ENCODE measurements around the gene SREBF1. TPM values are rescaled to one million over a fixed set of nuclear protein-coding genes. Genes with fewer than 3 reads are reported as not detected.

Gene SREBF1
- total RNA-seq, 3 donors from 2014 or later (not counting 1 experiment from before 2014, with no cell fraction given) = 80.7 to 208 (median 119) TPM

GRCh38 chr17:17877529-17878358 is 41.0 kb upstream of the SREBF1 start:
- H3K36me3 Mint-ChIP-seq = peaks cover 11% of the 10 kb centered on the region
- Histone ChIP-seq H3K4me3 (ENCODE audit: low read length) (no peak overlapping the region), H3K36me3 (ENCODE audit: control insufficient read depth, insufficient read depth, low read length) (peaks cover 35% of the 10 kb centered on the region), H3K27ac (ENCODE audit: low read length) (no peak overlapping the region), H3K4me1 (ENCODE audit: control insufficient read depth, insufficient read depth, low read length) (no peaks in the 10 kb centered on the region), H3K27me3 (ENCODE audit: control insufficient read depth, insufficient read depth, low read length) (no peaks in the 10 kb centered on the region), H3K9me3 (ENCODE audit: control insufficient read depth, insufficient read depth, low read length) (no peaks in the 10 kb centered on the region)
- H3K27ac Mint-ChIP-seq = no peak overlapping the region
- ATAC-seq = no peak
- H3K4me1 Mint-ChIP-seq = peaks cover 0 to 3% of the 10 kb centered on the region in 2 donors
- TF ChIP-seq CTCF (IDR thresholded peaks at IDR 0.05) = no peak
- intact Hi-C loops (cut with micrococcal nuclease) = no loop called here
- no peak overlapping the region for H3K4me3 Mint-ChIP-seq
- no peak for DNase-seq
- WGBS (ENCODE audit: insufficient coverage) = 94% methylated on average over 13 of the region's 14 CpGs
- H3K27me3 Mint-ChIP-seq (ENCODE audit: low read depth in 2 of 2) = no peaks in the 10 kb centered on the region
- H3K9me3 Mint-ChIP-seq = no peaks in the 10 kb centered on the region

DNA sequence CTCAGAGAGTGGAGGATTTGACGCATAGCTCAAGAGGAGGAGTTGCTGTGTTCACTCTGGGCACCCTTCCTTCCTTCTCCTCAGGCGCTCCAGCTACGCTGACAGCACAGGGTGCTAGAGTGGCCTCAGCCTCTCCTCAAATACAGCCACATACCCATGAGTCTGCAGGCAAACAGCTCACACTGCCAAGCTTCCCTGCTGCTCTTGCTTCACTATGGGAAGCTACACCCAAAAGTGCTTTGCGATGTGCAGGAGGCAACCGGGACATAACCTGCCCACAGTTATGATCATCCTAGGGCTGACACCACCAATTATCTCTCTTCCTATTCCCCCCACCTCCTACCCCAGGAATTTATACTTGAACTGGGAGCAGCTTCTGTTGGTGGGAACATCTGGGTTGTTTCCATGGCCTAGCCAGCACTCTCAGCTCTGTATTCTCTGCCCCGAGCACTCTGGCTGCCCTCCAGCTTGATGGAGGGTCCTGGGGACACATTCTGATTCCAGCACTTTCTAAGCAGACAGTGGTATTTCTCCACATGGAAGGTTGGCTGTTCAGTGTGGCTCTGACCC is 40.3 kb upstream of the SREBF1 start:
- Histone ChIP-seq H3K4me3 (ENCODE audit: low read length) (no peak overlapping the region), H3K36me3 (ENCODE audit: control insufficient read depth, insufficient read depth, low read length) (peaks cover 31% of the 10 kb centered on the region), H3K27ac (ENCODE audit: low read length) (no peak overlapping the region), H3K4me1 (ENCODE audit: control insufficient read depth, insufficient read depth, low read length) (no peaks in the 10 kb centered on the region), H3K27me3 (ENCODE audit: control insufficient read depth, insufficient read depth, low read length) (no peaks in the 10 kb centered on the region), H3K9me3 (ENCODE audit: control insufficient read depth, insufficient read depth, low read length) (no peaks in the 10 kb centered on the region)
- H3K27ac Mint-ChIP-seq = no peak overlapping the region
- H3K9me3 Mint-ChIP-seq = no peaks in the 10 kb centered on the region
- intact Hi-C loops (cut with micrococcal nuclease) = no loop called here
- H3K4me1 Mint-ChIP-seq = peaks cover 0 to 3% of the 10 kb centered on the region in 2 donors
- peaks cover 11% of the 10 kb centered on the region for H3K36me3 Mint-ChIP-seq
- DNase-seq (no peak), ATAC-seq (no peak)
- TF ChIP-seq CTCF (IDR thresholded peaks at IDR 0.05) = no peak
- no peak overlapping the region for H3K4me3 Mint-ChIP-seq
- no peaks in the 10 kb centered on the region for H3K27me3 Mint-ChIP-seq (ENCODE audit: low read depth in 2 of 2)
- 96% methylated on average over 6 of the region's 6 CpGs for WGBS (ENCODE audit: insufficient coverage)

DNA sequence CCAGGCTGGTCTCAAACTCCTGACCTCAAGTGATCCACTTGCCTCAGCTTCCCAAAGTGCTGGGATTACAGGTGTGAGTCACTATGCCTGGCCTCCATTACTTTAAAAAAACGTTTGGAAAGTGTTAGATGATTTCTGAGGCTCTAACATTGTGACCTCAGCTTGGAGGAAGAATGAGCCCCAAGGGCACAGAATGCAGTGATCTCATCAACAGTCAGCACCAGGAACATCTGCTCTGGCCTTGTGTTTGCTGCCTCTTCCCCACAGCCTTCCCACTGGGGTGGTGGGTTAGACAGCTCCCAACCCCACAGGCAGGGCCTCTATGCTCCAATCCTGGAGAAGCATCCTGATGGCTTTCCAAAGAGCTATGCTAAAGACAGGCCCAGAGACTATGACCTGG is 37.7 kb upstream of the SREBF1 start:
- Mint-ChIP-seq H3K9me3 (no peaks in the 10 kb centered on the region), H3K36me3 (peaks cover 12% of the 10 kb centered on the region), H3K4me3 (no peak overlapping the region), H3K4me1 (no peaks in the 10 kb centered on the region), H3K27ac (no peak overlapping the region), H3K27me3 (ENCODE audit: low read depth in 2 of 2) (no peaks in the 10 kb centered on the region)
- intact Hi-C loops (cut with micrococcal nuclease) = no loop called here
- no peak for ATAC-seq
- H3K27me3 ChIP-seq (ENCODE audit: control insufficient read depth, insufficient read depth, low read length) = no peaks in the 10 kb centered on the region
- no peak overlapping the region for H3K4me3 ChIP-seq (ENCODE audit: low read length)
- TF ChIP-seq CTCF (IDR thresholded peaks at IDR 0.05) = no peak
- no peaks in the 10 kb centered on the region for H3K4me1 ChIP-seq (ENCODE audit: control insufficient read depth, insufficient read depth, low read length)
- peaks cover 25% of the 10 kb centered on the region for H3K36me3 ChIP-seq (ENCODE audit: control insufficient read depth, insufficient read depth, low read length)
- no peak for DNase-seq
- no peaks in the 10 kb centered on the region for H3K9me3 ChIP-seq (ENCODE audit: control insufficient read depth, insufficient read depth, low read length)
- 47% methylated on average over 1 of the region's 1 CpG for WGBS (ENCODE audit: insufficient coverage)
- H3K27ac ChIP-seq (ENCODE audit: low read length) = no peak overlapping the region

Data from natural killer cell (primary cell).